HUES6 (cell line): ENCODE measurements around the gene RNF20.
"Not testable (repeated sequence)": the region's sequence is repeated elsewhere in the genome, so short reads cannot be mapped to it uniquely, and the experiment has no call there.

Experiments used
- H3K27ac ChIP-seq: 2 replicates; pipeline ENCODE4 v1.7.0; 2013; ENCODE audit warnings: low read depth, mild to moderate bottlenecking, low read length, inconsistent platforms
- H3K27me3 ChIP-seq: 2 replicates; pipeline ENCODE4 v1.6.1; 2013; ENCODE audit warnings: low read length; ENCODE audit not compliant: control insufficient read depth, insufficient read depth
- H3K36me3 ChIP-seq: 2 replicates; pipeline ENCODE4 v1.6.1; 2013; ENCODE audit warnings: low read length; ENCODE audit not compliant: control insufficient read depth, insufficient read depth
- H3K4me1 ChIP-seq: 2 replicates; pipeline ENCODE4 v1.6.1; 2013; ENCODE audit warnings: low read length; ENCODE audit not compliant: control insufficient read depth, insufficient read depth
- H3K4me3 ChIP-seq: 2 replicates; pipeline ENCODE4 v1.5.1; 2013; ENCODE audit warnings: low read depth, low read length
- H3K9ac ChIP-seq: one replicate; pipeline ENCODE4 v1.6.1; 2013; ENCODE audit warnings: mild to moderate bottlenecking, low read length
- H3K9me3 ChIP-seq: 2 replicates; pipeline ENCODE4 v1.6.1; 2013; ENCODE audit warnings: low read depth, low read length; ENCODE audit not compliant: control insufficient read depth, insufficient read depth

The RNF20 gene

GRCh38 chr9:101509572-101509971, 24.1 kb upstream of the RNF20 start:
- H3K4me3 ChIP-seq, result no peak overlapping the region
- H3K9ac ChIP-seq, result no peak overlapping the region
- H3K27ac ChIP-seq, result no peak overlapping the region
- H3K4me1 ChIP-seq, result peaks cover 31% of the 10 kb centered on the region
- H3K36me3 ChIP-seq, result no peaks in the 10 kb centered on the region
- H3K27me3 ChIP-seq, result no peaks in the 10 kb centered on the region
- no peaks in the 10 kb centered on the region for H3K9me3 ChIP-seq

- Histone ChIP-seq H3K9ac (no peak overlapping the region), H3K4me1 (peaks cover 38% of the 10 kb centered on the region), H3K27me3 (no peaks in the 10 kb centered on the region), H3K9me3 (no peaks in the 10 kb centered on the region), H3K27ac (no peak overlapping the region), H3K36me3 (no peaks in the 10 kb centered on the region), H3K4me3 (no peak overlapping the region)
These were observed 23.2 kb upstream of the RNF20 start for GRCh38 chr9:101510459-101510858.

GRCh38 chr9:101511009-101511408, 22.6 kb upstream of the RNF20 start:
- Histone ChIP-seq H3K36me3 (no peaks in the 10 kb centered on the region), H3K4me3 (no peak overlapping the region), H3K9me3 (no peaks in the 10 kb centered on the region), H3K4me1 (peaks cover 38% of the 10 kb centered on the region), H3K27ac (no peak overlapping the region), H3K27me3 (no peaks in the 10 kb centered on the region), H3K9ac (no peak overlapping the region)

DNA sequence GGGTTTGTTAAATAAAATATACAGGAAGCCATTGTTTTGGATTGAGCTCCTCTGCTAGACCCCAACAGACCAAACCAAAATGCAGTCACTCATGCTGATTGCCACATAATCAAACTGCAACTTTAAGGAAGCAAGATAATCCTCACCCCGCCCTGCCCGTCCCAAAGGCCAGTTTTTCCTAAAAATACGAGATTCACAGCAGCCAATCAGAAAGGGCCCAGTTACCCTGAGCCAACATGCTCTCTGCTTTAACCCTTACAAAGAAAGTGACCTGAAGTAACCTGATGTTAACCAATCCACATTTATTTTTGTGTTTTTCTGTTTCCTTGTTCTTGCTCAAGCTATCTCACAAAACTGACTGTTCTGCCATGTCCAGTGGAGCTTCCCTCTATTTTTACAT, 21.5 kb upstream of the RNF20 start:
- Histone ChIP-seq H3K27ac (no peak overlapping the region), H3K36me3 (no peaks in the 10 kb centered on the region), H3K4me3 (no peak overlapping the region), H3K9me3 (no peaks in the 10 kb centered on the region), H3K4me1 (peaks cover 38% of the 10 kb centered on the region), H3K27me3 (no peaks in the 10 kb centered on the region), H3K9ac (no peak overlapping the region)

DNA sequence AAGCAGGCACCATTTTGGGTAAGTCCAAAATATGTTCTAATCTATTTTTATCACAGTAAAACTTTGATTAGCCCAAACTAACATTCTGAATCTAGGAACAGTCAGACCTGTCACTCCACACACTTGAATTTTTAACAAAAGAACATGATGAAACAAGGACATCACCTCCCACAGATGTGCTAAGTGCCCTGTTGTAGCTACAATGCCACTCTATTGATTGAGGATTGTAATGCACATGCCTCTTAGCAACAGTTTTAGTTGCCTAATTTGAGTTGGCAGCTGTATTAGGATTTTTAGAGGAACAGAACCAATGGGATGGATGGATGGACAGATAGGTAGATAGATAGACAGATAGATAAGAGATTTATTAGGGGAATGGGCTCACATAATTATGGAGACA, 20.3 kb upstream of the RNF20 start:
- peak overlapping the region; percentile 3; the same call in 1 of the 2 replicates for H3K4me3 ChIP-seq
- H3K9ac ChIP-seq, result no peak overlapping the region
- H3K9me3 ChIP-seq, result no peaks in the 10 kb centered on the region
- H3K36me3 ChIP-seq, result no peaks in the 10 kb centered on the region
- H3K27me3 ChIP-seq, result no peaks in the 10 kb centered on the region
- H3K27ac ChIP-seq, result 0 out of 2 replicates have a peak overlapping the region, but pooled peaks have one; percentile 22
- H3K4me1 ChIP-seq, result peaks cover 38% of the 10 kb centered on the region

- Histone ChIP-seq H3K9ac (no peak overlapping the region), H3K27ac (0 out of 2 replicates have a peak overlapping the region, but pooled peaks have one; percentile 22)
These were observed 19.6 kb upstream of the RNF20 start for GRCh38 chr9:101514071-101514470.

DNA sequence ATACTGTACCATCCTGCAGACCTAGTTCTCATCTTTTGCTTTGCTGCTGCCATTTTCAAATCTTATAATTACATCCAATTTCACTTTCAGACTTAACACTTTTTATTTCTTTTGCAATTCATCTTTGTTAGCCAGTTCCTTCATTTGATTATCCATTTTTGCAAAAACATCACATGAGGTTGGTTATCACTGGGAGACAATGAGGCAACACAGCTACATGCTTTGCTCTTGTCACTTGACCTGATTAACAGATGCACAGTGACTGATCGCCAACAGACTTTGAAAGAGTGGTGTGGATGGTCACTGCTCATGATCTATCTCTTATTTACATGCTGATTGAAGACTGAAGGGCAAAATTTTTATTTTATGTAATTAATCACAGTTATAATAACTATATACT, 17.0 kb upstream of the RNF20 start:
- Histone ChIP-seq H3K9ac (no peak overlapping the region), H3K4me3 (no peak overlapping the region), H3K27ac (no peak overlapping the region), H3K27me3 (no peaks in the 10 kb centered on the region), H3K4me1 (peaks cover 36% of the 10 kb centered on the region), H3K36me3 (no peaks in the 10 kb centered on the region), H3K9me3 (no peaks in the 10 kb centered on the region)

More at GRCh38 chr9:101514071-101514470, 19.6 kb upstream of the RNF20 start:
- H3K4me1 ChIP-seq, result peaks cover 38% of the 10 kb centered on the region
- no peaks in the 10 kb centered on the region for H3K27me3 ChIP-seq
- H3K9me3 ChIP-seq, result no peaks in the 10 kb centered on the region
- H3K36me3 ChIP-seq, result no peaks in the 10 kb centered on the region
- no peak overlapping the region for H3K4me3 ChIP-seq

DNA sequence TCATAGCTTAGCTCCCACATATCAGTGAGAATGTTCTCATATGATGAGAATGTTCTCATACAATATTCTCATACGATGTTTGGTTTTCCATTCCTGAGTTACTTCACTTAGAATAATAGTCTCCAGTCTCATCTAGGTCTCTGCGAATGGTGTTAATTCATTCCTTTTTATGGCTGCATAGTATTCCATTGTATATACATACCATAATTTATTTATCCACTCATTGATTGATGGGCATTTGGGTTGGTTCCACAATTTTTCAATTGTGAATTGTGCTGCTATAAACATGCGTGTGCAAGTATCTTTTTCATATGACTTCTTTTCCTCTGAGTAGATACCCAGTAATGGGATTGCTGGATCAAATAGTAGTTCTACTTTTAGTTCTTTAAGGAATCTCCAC, 15.2 kb upstream of the RNF20 start:
- H3K9me3 ChIP-seq, H3K36me3 ChIP-seq, H3K4me3 ChIP-seq, H3K27ac ChIP-seq, H3K27me3 ChIP-seq, H3K9ac ChIP-seq: not testable (repeated sequence)
- peaks cover 17% of the 10 kb centered on the region for H3K4me1 ChIP-seq

DNA sequence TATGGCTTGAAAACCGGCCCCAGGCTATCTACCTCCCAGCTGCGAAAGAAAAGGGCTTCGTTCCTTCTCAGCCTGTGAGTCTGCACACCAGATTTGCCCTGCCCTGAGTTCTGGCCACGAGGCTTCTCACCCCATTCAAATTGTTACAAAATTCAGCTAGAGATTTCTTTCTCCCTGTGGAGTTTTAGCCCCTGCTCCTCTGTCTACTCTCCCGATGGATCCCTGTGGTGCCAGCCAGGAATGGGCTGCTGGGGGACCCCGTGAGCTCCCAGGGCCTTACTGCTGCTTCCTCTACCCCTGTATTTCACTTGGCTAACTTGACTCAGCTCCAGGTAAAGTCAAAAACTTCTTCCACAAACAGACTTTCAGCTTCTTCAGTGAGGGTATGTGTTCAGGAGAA, 9.3 kb upstream of the RNF20 start:
- Histone ChIP-seq H3K9me3 (no peaks in the 10 kb centered on the region), H3K27ac (no peak overlapping the region), H3K9ac (no peak overlapping the region), H3K4me3 (no peak overlapping the region), H3K27me3 (no peaks in the 10 kb centered on the region), H3K4me1 (peaks cover 6% of the 10 kb centered on the region; the same call in 1 of the 2 replicates), H3K36me3 (no peaks in the 10 kb centered on the region)

DNA sequence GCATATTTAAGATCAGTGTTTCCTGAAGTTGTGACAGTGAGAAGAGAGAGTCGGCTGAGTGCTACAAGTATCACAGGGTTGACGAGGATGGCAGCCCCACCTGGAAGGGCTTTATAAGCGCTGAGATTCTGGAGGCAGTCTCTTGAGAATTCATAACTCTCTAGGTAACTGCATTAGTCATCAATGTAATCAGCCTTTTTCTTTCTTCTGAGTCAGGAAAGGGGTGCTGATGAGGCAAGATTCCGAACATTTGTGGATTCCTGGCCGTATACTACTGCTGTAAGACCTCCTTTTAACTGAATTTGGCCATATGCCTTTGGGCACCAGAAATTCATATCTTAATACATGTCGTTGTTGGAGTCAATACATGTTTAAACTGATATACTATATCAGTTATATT, 6.6 kb upstream of the RNF20 start:
- Histone ChIP-seq H3K4me3 (no peak overlapping the region), H3K27me3 (no peaks in the 10 kb centered on the region), H3K9me3 (no peaks in the 10 kb centered on the region), H3K27ac (no peak overlapping the region), H3K9ac (no peak overlapping the region), H3K36me3 (no peaks in the 10 kb centered on the region), H3K4me1 (peaks cover 6% of the 10 kb centered on the region; the same call in 1 of the 2 replicates)

DNA sequence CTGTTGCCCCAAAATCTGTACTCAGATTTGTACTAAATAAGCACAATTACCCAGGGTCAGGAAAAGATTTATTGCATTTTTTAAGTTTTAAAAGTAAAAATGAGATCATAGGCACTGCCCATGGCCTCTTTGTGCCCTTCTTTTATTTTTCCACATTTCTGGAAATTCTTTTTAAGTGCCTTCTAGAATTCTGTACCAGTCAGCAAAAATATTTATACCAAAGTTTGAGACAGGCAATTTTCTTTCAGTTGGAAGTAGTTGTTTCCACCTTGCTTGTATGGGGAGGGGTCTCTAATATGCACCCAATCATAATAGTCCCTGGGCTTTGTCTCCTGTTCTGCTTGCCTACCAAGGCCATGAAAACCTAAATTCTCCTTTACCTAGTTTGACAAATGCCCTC, 5.6 kb upstream of the RNF20 start:
- Histone ChIP-seq H3K4me3 (no peak overlapping the region), H3K27me3 (no peaks in the 10 kb centered on the region), H3K9ac (no peak overlapping the region), H3K36me3 (no peaks in the 10 kb centered on the region), H3K27ac (no peak overlapping the region), H3K4me1 (peaks cover 8% of the 10 kb centered on the region; the same call in 1 of the 2 replicates), H3K9me3 (no peaks in the 10 kb centered on the region)
